CD8-positive, alpha-beta memory T cell (primary cell): Measurements from ENCODE around the gene EIPR1. TPM values are rescaled to one million over a fixed set of nuclear protein-coding genes. Genes with fewer than 3 reads are reported as not detected.

Experiments
- CTCF ChIA-PET: fragments of 350-600 bp; sonication (Branson Sonifier 250); formaldehyde crosslinking; loops from one replicate; lab custom pipeline; 2021; ENCODE audit warnings: antibody characterized with exemption; lab: Charles Lee
- POLR2A ChIA-PET: fragments of 350-600 bp; sonication (Branson Sonifier 250); formaldehyde crosslinking; loops from one replicate; lab custom pipeline; 2021; ENCODE audit warnings: antibody characterized with exemption; lab: Charles Lee
- DNase-seq, 5 donors: peaks; one replicate each; pipeline versions ENCODE4 v3.0.0 to v3.0.0-alpha.2; 2020 to 2022; ENCODE audit warnings: mixed read lengths in 1 of 5
- H3K27ac ChIP-seq: one replicate; pipeline ENCODE4 v1.7.0; 2013; ENCODE audit warnings: low read depth, mild to moderate bottlenecking, low read length, moderate library complexity
- H3K27me3 ChIP-seq: 2 replicates; pipeline ENCODE4 v1.7.0; 2013; ENCODE audit warnings: low read length, mild to moderate bottlenecking; ENCODE audit not compliant: insufficient read depth, poor library complexity, severe bottlenecking
- H3K36me3 ChIP-seq: 2 replicates; pipeline ENCODE4 v1.7.0; 2013; ENCODE audit warnings: mild to moderate bottlenecking, low read length, moderate library complexity; ENCODE audit not compliant: insufficient read depth
- H3K4me1 ChIP-seq: 2 replicates; pipeline ENCODE4 v1.7.0; 2013; ENCODE audit warnings: mild to moderate bottlenecking, low read length, moderate library complexity; ENCODE audit not compliant: insufficient read depth
- H3K4me3 ChIP-seq: 2 replicates; pipeline ENCODE4 v1.7.0; 2013; ENCODE audit warnings: mild to moderate bottlenecking, low read length
- H3K9me3 ChIP-seq: 2 replicates; pipeline ENCODE4 v1.7.0; 2013; ENCODE audit warnings: mild to moderate bottlenecking, low read length
- H3K27ac Mint-ChIP-seq, 8 donors: one replicate each; pipeline ENCODE4 v1.8.0; 2020 to 2021; ENCODE audit warnings: mixed read lengths in 8 of 8, mild to moderate bottlenecking in 6 of 8, inconsistent platforms in 3 of 8, moderate library complexity in 3 of 8
- H3K27me3 Mint-ChIP-seq, 2 donors: one replicate each; pipeline ENCODE4 v1.8.0; 2020 to 2021; ENCODE audit warnings: mixed read lengths in 2 of 2, mild to moderate bottlenecking in 1 of 2, moderate library complexity in 1 of 2
- H3K36me3 Mint-ChIP-seq, 3 donors: one replicate each; pipeline ENCODE4 v1.8.0; 2020 to 2021; ENCODE audit warnings: mixed read lengths in 3 of 3, inconsistent platforms in 1 of 3, mild to moderate bottlenecking in 1 of 3
- H3K4me1 Mint-ChIP-seq, 3 donors: one replicate each; pipeline ENCODE4 v1.8.0; 2020 to 2021; ENCODE audit warnings: mixed read lengths in 3 of 3, inconsistent platforms in 1 of 3, mild to moderate bottlenecking in 1 of 3
- H3K4me3 Mint-ChIP-seq, 7 donors: one replicate each; pipeline ENCODE4 v1.8.0; 2020 to 2021; ENCODE audit warnings: mixed read lengths in 7 of 7, mild to moderate bottlenecking in 6 of 7, moderate library complexity in 4 of 7, inconsistent platforms in 2 of 7
- H3K9me3 Mint-ChIP-seq, 5 donors: one replicate each; pipeline ENCODE4 v1.8.0; 2020 to 2022; ENCODE audit warnings: mixed read lengths in 5 of 5, mild to moderate bottlenecking in 3 of 5, moderate library complexity in 2 of 5, inconsistent platforms in 1 of 5
- polyA plus RNA-seq: library from polyadenylated mRNA; unstranded; fragments of 300-500 nt; fragmentation: Illumina TruSeq; gene quantifications from one replicate; pipeline ENCODE4 v1.2.3, GENCODE V29; 2021
- total RNA-seq, 2 experiments: library from RNA; stranded (reverse); gene quantifications; one replicate each; pipeline ENCODE4 v1.2.3, GENCODE V29; 2021

The EIPR1 gene
- total and polyA plus RNA-seq, 3 experiments from 2014 or later: 39.2 to 43.9 (median 41.6) TPM

DNA sequence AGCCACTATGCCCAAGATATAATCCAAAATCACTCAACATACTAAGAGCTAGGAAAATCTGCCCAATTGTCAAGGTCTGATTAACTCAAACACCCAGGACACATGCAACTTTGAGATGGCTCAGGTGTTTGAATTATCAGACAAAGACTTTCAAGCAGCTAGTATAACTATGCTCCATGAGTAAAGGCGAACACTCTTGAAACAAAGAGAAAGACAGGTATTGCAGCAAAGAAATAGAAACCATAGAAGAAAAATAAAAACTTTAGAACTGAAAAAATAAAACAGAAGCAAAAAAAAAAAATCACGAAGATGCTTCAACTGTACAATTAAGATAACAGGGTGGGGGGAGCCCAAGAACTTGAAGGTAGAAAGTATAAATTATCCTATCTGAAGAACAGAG, 214.2 kb downstream of the EIPR1 start:
- Histone ChIP-seq H3K4me3 (no peak overlapping the region), H3K4me1 (no peaks in the 10 kb centered on the region), H3K36me3 (peaks cover 5% of the 10 kb centered on the region), H3K27me3 (no peaks in the 10 kb centered on the region), H3K27ac (no peak overlapping the region), H3K9me3 (no peaks in the 10 kb centered on the region)
- ChIA-PET CTCF (no interaction called here), POLR2A (no interaction called here)
- Mint-ChIP-seq H3K36me3 (peaks cover 24 to 70% (median 47%) of the 10 kb centered on the region in 3 donors), H3K4me3 (no peak overlapping the region), H3K27ac (no peak overlapping the region), H3K4me1 (no peaks in the 10 kb centered on the region), H3K9me3 (peaks cover 24 to 43% (median 26%) of the 10 kb centered on the region in 5 donors), H3K27me3 (peaks cover 0 to 2% of the 10 kb centered on the region in 2 donors)
- DNase-seq: no peak

GRCh38 chr2:3162442-3163077, 215.1 kb downstream of the EIPR1 start:
- Histone ChIP-seq H3K36me3 (peaks cover 5% of the 10 kb centered on the region), H3K4me1 (no peaks in the 10 kb centered on the region), H3K4me3 (no peak overlapping the region), H3K9me3 (no peaks in the 10 kb centered on the region), H3K27ac (no peak overlapping the region), H3K27me3 (no peaks in the 10 kb centered on the region)
- Mint-ChIP-seq H3K4me1 (no peaks in the 10 kb centered on the region), H3K4me3 (no peak overlapping the region), H3K36me3 (peaks cover 24 to 70% (median 47%) of the 10 kb centered on the region in 3 donors), H3K27me3 (peaks cover 0 to 2% of the 10 kb centered on the region in 2 donors), H3K27ac (no peak overlapping the region), H3K9me3 (peaks cover 24 to 43% (median 26%) of the 10 kb centered on the region in 5 donors)
- POLR2A ChIA-PET: no interaction called here
- CTCF ChIA-PET: no interaction called here
- no peak for DNase-seq

- no peak overlapping the region for H3K4me3 ChIP-seq
- no peaks in the 10 kb centered on the region for H3K4me1 ChIP-seq
- H3K9me3 Mint-ChIP-seq: peaks cover 24 to 37% (median 26%) of the 10 kb centered on the region in 5 donors
- peaks cover 5% of the 10 kb centered on the region for H3K36me3 ChIP-seq
- POLR2A ChIA-PET: no interaction called here
- H3K4me1 Mint-ChIP-seq: no peaks in the 10 kb centered on the region
- DNase-seq: no peak
- H3K36me3 Mint-ChIP-seq: peaks cover 31 to 73% (median 41%) of the 10 kb centered on the region in 3 donors
- CTCF ChIA-PET: no interaction called here
- H3K27ac ChIP-seq: no peak overlapping the region
- H3K27ac Mint-ChIP-seq: no peak overlapping the region
- no peak overlapping the region for H3K4me3 Mint-ChIP-seq
- H3K9me3 ChIP-seq: no peaks in the 10 kb centered on the region
- H3K27me3 ChIP-seq: no peaks in the 10 kb centered on the region
- H3K27me3 Mint-ChIP-seq: peaks cover 0 to 2% of the 10 kb centered on the region in 2 donors
Measured at GRCh38 chr2:3160751-3161330, 216.8 kb downstream of the EIPR1 start.

DNA sequence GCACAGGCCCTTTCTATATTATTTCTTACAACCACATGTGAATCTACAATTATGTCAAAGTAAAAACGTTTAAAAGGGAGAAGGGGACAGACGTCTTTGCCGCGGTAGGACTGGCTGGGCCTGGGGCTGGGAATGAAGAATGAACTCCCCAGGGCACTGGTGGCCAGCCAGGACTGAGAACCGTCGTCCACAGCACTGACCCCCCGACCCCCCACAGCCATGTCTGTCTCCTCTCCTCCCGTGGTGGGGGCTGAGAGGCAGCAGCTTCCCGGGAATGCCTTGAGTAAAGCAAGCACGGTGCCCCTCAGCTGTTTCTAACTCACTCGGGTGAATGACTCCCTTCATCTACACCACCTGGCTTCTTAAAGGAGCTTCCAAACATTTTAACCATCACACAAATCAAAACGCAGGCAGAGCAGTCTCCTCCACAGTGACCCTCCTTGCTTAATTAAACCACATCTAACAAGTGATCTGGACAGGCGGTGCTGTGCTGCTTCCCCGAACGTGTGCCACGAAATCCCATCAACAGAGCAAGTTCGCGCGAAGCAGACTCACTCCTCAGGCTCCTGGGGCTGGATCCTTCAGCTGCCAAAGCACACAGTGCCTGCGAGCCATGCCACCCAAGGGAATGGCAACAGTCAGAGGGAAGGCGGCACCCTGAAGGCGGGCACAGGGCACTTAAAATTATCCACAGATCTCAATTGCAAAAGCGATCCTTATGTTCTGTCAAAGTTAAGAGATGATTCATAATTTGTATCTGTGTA, 217.7 kb downstream of the EIPR1 start:
- Histone ChIP-seq H3K27ac (no peak overlapping the region), H3K27me3 (no peaks in the 10 kb centered on the region), H3K9me3 (no peaks in the 10 kb centered on the region), H3K36me3 (peaks cover 5% of the 10 kb centered on the region), H3K4me1 (no peaks in the 10 kb centered on the region), H3K4me3 (no peak overlapping the region)
- Mint-ChIP-seq H3K4me3 (no peak overlapping the region), H3K9me3 (peaks cover 18 to 29% (median 24%) of the 10 kb centered on the region in 5 donors), H3K36me3 (peaks cover 26 to 74% (median 38%) of the 10 kb centered on the region in 3 donors), H3K4me1 (no peaks in the 10 kb centered on the region), H3K27me3 (peaks cover 0 to 2% of the 10 kb centered on the region in 2 donors), H3K27ac (no peak overlapping the region)
- ChIA-PET POLR2A (no interaction called here), CTCF (no interaction called here)
- no peak for DNase-seq

DNA sequence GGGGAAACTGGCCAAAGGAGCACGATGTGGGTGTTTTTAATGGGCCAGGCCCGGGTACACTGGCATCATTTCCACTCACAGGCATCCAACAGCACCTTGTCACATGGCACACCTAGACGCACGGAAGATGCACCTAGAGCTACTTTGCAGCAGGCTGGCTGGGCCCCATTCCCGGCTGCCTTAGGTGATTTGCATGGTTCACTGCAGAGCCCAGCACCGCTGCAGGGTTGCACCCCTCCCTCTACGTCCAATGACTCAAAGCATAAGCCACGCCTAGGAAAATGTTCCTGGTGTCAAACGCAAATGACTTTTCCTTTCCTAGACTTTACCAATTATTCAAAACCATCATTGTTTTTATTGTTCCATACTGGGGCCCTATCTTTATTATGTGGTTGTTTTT, 222.9 kb downstream of the EIPR1 start:
- H3K27ac Mint-ChIP-seq: no peak overlapping the region
- no peaks in the 10 kb centered on the region for H3K4me1 Mint-ChIP-seq
- H3K27me3 Mint-ChIP-seq: no peaks in the 10 kb centered on the region
- no peak overlapping the region for H3K4me3 Mint-ChIP-seq
- CTCF ChIA-PET: no interaction called here
- Histone ChIP-seq H3K36me3 (no peaks in the 10 kb centered on the region), H3K4me3 (no peak overlapping the region), H3K4me1 (no peaks in the 10 kb centered on the region), H3K27me3 (no peaks in the 10 kb centered on the region), H3K9me3 (no peaks in the 10 kb centered on the region), H3K27ac (no peak overlapping the region)
- no peak for DNase-seq
- H3K9me3 Mint-ChIP-seq: peaks cover 0 to 9% (median 7%) of the 10 kb centered on the region in 5 donors
- peaks cover 23 to 54% (median 27%) of the 10 kb centered on the region in 3 donors for H3K36me3 Mint-ChIP-seq
- POLR2A ChIA-PET: no interaction called here

DNA sequence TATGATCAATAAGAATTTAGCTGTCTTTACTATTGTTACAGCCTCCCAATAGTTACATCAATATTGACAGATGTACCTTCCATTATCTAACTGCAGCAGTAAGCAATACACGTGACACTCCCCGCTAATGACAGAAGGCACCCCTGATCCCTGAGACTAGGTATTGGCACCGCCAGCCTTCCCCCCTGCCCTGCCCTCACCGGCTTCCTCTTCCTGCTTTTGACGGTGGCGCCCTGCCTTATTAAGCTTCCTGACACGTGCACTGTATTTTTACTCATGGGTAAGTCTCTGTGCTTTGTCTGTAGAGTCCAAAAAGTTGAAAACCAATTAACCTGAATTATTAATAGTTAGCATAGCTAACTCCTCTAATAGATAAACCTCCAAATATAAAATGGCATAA, 223.5 kb downstream of the EIPR1 start:
- peaks cover 0 to 9% (median 7%) of the 10 kb centered on the region in 5 donors for H3K9me3 Mint-ChIP-seq
- H3K27ac Mint-ChIP-seq: peak overlapping the region in 1 of 8 donors; percentile 69
- no peak overlapping the region for H3K4me3 ChIP-seq
- POLR2A ChIA-PET: no interaction called here
- no peaks in the 10 kb centered on the region for H3K27me3 Mint-ChIP-seq
- H3K4me1 Mint-ChIP-seq: no peaks in the 10 kb centered on the region
- peaks cover 20 to 49% (median 22%) of the 10 kb centered on the region in 3 donors for H3K36me3 Mint-ChIP-seq
- H3K9me3 ChIP-seq: no peaks in the 10 kb centered on the region
- H3K27me3 ChIP-seq: no peaks in the 10 kb centered on the region
- no peak overlapping the region for H3K27ac ChIP-seq
- no peak overlapping the region for H3K4me3 Mint-ChIP-seq
- no peak for DNase-seq
- H3K36me3 ChIP-seq: no peaks in the 10 kb centered on the region
- CTCF ChIA-PET: no interaction called here
- H3K4me1 ChIP-seq: no peaks in the 10 kb centered on the region

DNA sequence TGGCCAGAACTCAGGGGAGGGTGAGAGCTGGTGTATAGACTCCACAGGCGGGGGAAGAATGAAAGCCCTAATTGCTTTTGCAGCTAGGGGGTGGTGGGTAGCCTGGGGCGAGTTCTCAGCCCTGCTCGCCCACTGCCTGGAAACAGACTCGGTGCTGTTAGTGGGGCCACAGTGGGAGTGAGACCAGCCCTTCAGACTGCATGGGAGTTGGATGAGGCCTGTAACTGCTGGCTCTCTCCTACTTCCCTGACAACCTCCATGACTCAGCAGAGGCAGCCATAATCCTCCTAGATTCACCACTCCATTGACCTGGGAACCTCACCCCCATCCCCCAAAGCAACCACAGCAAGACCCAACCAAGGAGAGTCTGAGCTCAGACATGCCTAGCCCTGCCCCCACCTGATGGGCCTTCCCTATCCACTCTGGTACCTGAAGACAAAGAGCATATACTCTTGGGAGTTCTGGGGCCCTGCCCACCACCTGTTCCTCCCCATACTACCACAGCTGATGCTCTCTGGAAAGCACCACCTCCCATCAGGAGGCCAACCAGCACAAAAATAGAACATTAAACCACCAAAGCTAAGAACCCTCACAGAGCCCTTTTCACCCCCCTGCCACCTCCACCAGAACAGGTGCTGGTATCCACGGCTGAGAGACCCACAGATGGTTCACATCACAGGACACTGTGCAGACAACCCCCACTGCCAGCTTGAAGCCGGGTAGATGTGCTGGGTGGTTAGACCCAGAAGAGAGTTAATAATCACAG, 226.3 kb downstream of the EIPR1 start:
- no peak for DNase-seq
- Histone ChIP-seq H3K36me3 (no peaks in the 10 kb centered on the region), H3K27me3 (no peaks in the 10 kb centered on the region), H3K9me3 (no peaks in the 10 kb centered on the region), H3K27ac (no peak overlapping the region), H3K4me3 (no peak overlapping the region), H3K4me1 (no peaks in the 10 kb centered on the region)
- Mint-ChIP-seq H3K9me3 (peaks cover 0 to 9% (median 7%) of the 10 kb centered on the region in 5 donors), H3K4me3 (no peak overlapping the region), H3K36me3 (peaks cover 11 to 42% (median 19%) of the 10 kb centered on the region in 3 donors), H3K27me3 (no peaks in the 10 kb centered on the region), H3K4me1 (no peaks in the 10 kb centered on the region), H3K27ac (no peak overlapping the region)
- ChIA-PET POLR2A (no interaction called here), CTCF (no interaction called here)
